IPS-11a (cell line): Measurements from ENCODE around the gene PAX8.

Source experiments
- H3K4me3 ChIP-seq: one replicate; pipeline ENCODE4 v1.5.1; 2013; ENCODE audit warnings: low read depth, low read length, control low read depth

PAX8 gene

DNA sequence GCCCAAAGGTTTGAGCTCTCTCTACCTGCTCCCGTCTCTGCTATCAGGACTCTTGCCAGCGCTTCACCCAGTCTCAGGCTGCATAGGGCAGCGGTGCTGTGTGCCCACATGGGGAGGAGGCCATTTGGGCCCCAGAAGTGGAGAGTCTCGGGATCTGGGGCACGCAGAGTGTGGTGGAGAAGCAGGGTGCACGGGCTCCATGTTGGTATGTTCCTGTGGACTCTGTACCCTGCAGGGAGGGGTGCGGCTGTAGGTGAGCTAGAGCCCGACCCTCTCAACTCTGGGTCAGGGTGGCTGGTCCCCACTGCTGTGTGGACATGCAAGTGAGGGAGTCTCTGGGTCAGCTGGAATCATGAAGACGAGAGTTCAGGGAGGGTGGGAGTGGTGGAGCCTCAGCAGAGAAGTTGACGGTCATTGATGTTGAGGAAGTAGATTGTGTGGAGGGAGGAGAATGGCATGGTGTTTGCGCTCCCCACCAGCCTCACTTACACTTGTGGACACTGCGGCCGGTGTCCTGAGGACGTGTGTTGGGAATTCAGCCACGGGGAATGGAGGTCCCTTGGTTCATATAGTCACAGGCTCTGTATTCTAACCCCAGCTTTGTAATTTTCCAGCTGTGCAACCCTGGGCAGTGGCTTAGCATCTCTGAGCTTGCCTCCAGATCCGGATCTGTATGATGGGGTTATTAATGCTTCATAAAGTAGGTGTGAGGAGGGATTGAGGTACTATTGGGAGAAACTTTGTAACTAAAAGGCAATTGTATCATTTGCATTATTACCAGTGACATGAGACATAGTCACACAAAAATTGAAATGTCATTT, 105.8 kb downstream of the PAX8 start:
- H3K4me3 ChIP-seq = no peak overlapping the region

- H3K4me3 ChIP-seq = no peak overlapping the region
These were observed 107.2 kb downstream of the PAX8 start for GRCh38 chr2:113171334-113172075.

DNA sequence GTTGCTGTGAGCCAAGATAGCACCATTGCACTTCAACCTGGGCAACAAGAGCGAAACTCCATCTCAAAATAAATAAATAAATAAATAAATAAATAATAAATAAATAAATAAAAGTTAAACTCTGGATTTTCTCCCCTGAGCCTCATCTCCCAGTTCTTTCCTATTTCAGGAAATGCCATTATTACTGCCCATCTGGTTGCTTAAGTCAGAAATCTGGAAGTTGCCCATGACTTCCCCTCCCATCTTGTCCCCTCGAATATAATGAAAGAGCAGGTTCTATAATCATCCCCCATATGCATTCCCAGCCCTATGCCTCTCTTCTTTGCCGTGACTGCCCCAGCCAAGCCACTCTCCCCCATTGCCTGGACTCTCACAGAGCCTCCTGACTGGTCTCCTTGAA, 109.1 kb downstream of the PAX8 start:
- no peak overlapping the region for H3K4me3 ChIP-seq

GRCh38 chr2:113169002-113169530, 109.7 kb downstream of the PAX8 start:
- no peak overlapping the region for H3K4me3 ChIP-seq

GRCh38 chr2:113167962-113168340, 110.8 kb downstream of the PAX8 start:
- H3K4me3 ChIP-seq = no peak overlapping the region

DNA sequence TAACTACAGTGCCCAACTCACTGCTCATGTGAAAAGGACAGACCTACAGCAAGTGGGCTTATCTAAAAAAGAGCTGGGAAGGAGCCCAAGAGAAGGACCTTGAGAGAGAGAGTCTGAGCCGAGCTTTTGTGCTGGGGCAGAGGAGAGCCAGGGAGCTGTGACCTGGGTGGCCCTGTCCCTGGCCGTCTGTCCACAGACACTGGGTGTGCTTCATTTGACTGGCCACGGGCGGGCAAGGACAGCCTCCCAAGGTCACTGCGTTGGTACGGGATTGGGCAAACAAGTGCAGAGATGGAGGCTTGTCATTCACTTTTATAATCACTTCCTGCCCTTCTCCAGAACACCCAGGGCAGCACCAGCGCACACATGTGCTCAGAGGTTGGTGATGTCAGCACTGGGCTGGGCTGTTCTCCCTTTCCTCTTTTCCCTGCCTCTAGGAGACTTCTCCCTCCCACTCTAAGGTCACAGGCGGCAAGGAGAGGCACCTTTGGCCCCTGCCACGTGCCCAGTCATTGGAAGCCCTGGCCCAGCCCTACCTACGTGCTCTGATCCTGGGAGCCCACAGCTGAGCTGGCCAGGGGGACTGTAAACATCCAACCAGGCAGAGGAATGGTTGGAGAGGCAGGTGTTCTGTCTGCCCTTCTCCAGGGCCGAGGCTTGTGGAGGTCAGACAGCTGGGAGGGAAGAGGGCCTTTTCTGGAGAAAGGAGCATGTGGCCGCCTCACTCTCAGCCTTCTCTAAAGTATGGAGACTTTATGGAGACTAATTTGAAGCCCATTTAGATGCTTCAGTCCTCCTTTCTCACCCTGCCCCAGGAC, 111.4 kb downstream of the PAX8 start:
- H3K4me3 ChIP-seq = no peak overlapping the region

GRCh38 chr2:113166187-113166645, 112.5 kb downstream of the PAX8 start:
- no peak overlapping the region for H3K4me3 ChIP-seq
